Muscle of leg (tissue), 11 donors: ENCODE results near the gene MSH6. TPM values are rescaled to one million over a fixed set of nuclear protein-coding genes. Genes with fewer than 3 reads are reported as not detected.

ENCODE experiments used
- DNase-seq: peaks from one replicate; pipeline ENCODE4 v3.0.0; 2013
- H3K27ac ChIP-seq: one replicate; pipeline ENCODE4 v1.5.1; 2013; ENCODE audit warnings: mild to moderate bottlenecking, low read length, control low read depth
- H3K27me3 ChIP-seq: one replicate; pipeline ENCODE4 v1.6.1; 2013; ENCODE audit warnings: low read length; ENCODE audit not compliant: control insufficient read depth, insufficient read depth
- H3K36me3 ChIP-seq: one replicate; pipeline ENCODE4 v1.6.1; 2013; ENCODE audit warnings: low read length; ENCODE audit not compliant: control insufficient read depth, insufficient read depth
- H3K4me1 ChIP-seq: one replicate; pipeline ENCODE4 v1.6.1; 2013; ENCODE audit warnings: low read length; ENCODE audit not compliant: control insufficient read depth, insufficient read depth
- H3K4me3 ChIP-seq: one replicate; pipeline ENCODE4 v1.5.1; 2013; ENCODE audit warnings: low read length, control low read depth
- H3K9me3 ChIP-seq: replicated peaks from 2 replicates; pipeline ENCODE4 v1.6.1; 2013; ENCODE audit warnings: low read depth, low read length; ENCODE audit not compliant: control insufficient read depth
- WGBS: methylation state at CpG from one replicate; pipeline ENCODE4 v1.1.5; 2013; ENCODE audit warnings: missing lambda C conversion rate; ENCODE audit not compliant: insufficient coverage; 5-methylcytosine and 5-hydroxymethylcytosine counted together
- polyA plus RNA-seq, 8 donors: library from polyadenylated mRNA; unstranded; fragments of 120-200 nt; gene quantifications; one replicate each; pipeline versions ENCODE4 v1.2.1 to v1.2.3, GENCODE V29; 2013; ENCODE audit warnings: inconsistent platforms in 1 of 8, low replicate concordance in 1 of 8; ENCODE audit not compliant: insufficient read length in 8 of 8, insufficient read depth in 1 of 8
- total RNA-seq: library from RNA; stranded (reverse); fragments of 120-200 nt; gene quantifications from one replicate; pipeline ENCODE4 v1.2.4, GENCODE V29; 2013

The MSH6 gene
- total and polyA plus RNA-seq, 9 donors, result 28.1 to 53.9 (median 43.9) TPM

DNA sequence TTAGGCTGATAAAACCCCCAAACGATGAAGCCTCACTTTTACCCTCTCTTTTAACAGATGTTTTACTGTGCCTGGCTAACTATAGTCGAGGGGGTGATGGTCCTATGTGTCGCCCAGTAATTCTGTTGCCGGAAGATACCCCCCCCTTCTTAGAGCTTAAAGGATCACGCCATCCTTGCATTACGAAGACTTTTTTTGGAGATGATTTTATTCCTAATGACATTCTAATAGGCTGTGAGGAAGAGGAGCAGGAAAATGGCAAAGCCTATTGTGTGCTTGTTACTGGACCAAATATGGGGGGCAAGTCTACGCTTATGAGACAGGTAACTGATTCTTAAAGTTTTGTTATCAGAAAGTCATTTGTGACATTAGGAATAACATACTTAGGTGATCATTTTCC, 20.4 kb downstream of the MSH6 start:
- 95% methylated on average over 4 of the region's 7 CpGs for WGBS
- no peak overlapping the region for H3K4me3 ChIP-seq
- H3K36me3 ChIP-seq, result peaks cover 73% of the 10 kb centered on the region
- H3K27me3 ChIP-seq, result no peaks in the 10 kb centered on the region
- no peak overlapping the region for H3K27ac ChIP-seq
- no peaks in the 10 kb centered on the region for H3K4me1 ChIP-seq
- H3K9me3 ChIP-seq, result peaks cover 7% of the 10 kb centered on the region
- no peak for DNase-seq

DNA sequence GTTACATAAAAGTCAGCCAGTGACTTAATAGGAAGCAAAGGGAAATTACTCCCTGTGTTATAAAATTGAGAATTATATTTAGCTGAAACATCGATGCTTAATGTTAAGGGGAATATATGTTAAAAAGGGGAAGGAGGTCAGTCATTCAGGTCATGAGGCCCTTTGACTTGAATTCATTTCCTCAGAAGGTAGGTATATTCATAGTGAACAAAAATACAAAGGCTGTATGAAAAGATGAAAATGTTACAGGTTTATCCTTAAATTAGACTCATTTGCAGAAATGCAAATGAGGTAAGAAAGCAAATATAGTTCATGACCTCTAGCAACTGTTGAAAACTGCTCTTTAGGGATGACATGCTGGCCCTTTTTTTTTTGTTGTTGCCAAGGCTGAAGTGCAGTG, 20.8 kb downstream of the MSH6 start:
- no peak overlapping the region for H3K27ac ChIP-seq
- H3K27me3 ChIP-seq, result no peaks in the 10 kb centered on the region
- no peak overlapping the region for H3K4me3 ChIP-seq
- peaks cover 7% of the 10 kb centered on the region for H3K9me3 ChIP-seq
- no CpG with 5 or more reads among the region's 1 CpG for WGBS
- no peaks in the 10 kb centered on the region for H3K4me1 ChIP-seq
- no peak for DNase-seq
- H3K36me3 ChIP-seq, result peaks cover 74% of the 10 kb centered on the region

GRCh38 chr2:47805850-47806249, 22.9 kb downstream of the MSH6 start:
- Histone ChIP-seq H3K9me3 (peaks cover 7% of the 10 kb centered on the region), H3K36me3 (peaks cover 56% of the 10 kb centered on the region), H3K4me1 (no peaks in the 10 kb centered on the region), H3K27ac (no peak overlapping the region), H3K4me3 (no peak overlapping the region), H3K27me3 (no peaks in the 10 kb centered on the region)
- WGBS, result no CpG with 5 or more reads among the region's 6 CpGs
- DNase-seq, result no peak

DNA sequence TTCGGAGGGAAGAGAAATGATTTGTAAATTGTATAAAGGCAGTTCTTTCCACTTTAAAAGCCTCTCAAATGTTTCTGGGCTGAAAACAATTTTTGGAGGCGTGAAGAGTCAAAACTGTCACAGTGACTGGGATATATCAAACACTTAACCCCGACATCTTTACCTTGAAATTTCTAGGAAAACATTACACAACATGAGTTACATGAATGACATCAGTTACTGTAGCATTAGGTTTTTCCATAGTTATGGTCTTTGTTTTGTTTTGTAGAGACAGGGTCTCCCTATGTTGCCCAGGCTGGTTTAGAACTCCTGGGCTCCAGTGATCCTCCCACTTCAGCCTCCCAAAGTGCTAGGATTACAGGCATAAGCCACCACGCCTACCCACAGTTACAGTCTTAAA, 25.7 kb downstream of the MSH6 start:
- no peak overlapping the region for H3K4me3 ChIP-seq
- H3K4me1 ChIP-seq, result no peaks in the 10 kb centered on the region
- peaks cover under 1% of the 10 kb centered on the region for H3K9me3 ChIP-seq
- no peaks in the 10 kb centered on the region for H3K27me3 ChIP-seq
- H3K27ac ChIP-seq, result no peak overlapping the region
- no peak for DNase-seq
- peaks cover 47% of the 10 kb centered on the region for H3K36me3 ChIP-seq
- whole genome bisulfite sequencing, result no CpG with 5 or more reads among the region's 4 CpGs

DNA sequence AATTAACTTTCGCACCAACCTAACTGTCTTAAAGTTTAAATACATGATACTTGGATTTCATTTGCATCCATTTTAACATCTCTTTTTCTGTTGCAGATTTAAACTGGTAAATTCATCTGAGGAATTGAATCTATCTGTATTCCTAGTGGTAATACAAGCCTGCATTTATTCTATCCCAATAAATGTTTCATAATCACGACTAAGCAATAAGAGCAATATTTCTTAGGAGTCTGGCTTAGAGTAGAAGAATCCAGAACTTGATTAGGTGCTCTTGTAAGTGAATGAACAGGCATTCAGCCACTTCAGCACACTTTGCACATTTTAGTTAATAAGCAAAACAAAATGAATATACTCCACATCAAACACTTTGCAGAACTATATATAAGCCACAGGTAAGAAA, 27.0 kb downstream of the MSH6 start:
- H3K27ac ChIP-seq, result no peak overlapping the region
- no peaks in the 10 kb centered on the region for H3K9me3 ChIP-seq
- H3K4me3 ChIP-seq, result no peak overlapping the region
- DNase-seq, result no peak
- H3K36me3 ChIP-seq, result peaks cover 35% of the 10 kb centered on the region
- no peaks in the 10 kb centered on the region for H3K4me1 ChIP-seq
- WGBS, result no CpG with 5 or more reads among the region's 2 CpGs
- no peaks in the 10 kb centered on the region for H3K27me3 ChIP-seq

DNA sequence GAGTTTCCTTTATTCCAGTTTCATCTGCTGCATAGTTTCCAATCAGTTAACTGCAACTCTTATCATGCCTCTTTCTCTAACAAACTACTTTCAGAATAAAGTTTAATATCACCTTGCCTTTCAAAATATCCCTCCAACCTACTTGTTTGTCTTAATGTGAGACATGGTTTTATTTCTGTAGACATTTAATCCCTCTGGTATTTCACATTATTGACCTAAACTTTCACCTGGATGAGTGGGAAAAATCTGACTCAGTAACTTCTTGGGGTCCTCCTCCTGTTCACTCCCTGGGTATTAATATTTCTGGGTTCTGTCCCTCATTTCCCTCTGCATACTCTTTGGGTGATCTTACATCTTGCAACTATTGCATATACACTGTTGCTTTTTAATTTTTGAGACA, 27.9 kb downstream of the MSH6 start:
- peaks cover 37% of the 10 kb centered on the region for H3K36me3 ChIP-seq
- DNase-seq, result no peak
- no peak overlapping the region for H3K27ac ChIP-seq
- no peak overlapping the region for H3K4me3 ChIP-seq
- H3K9me3 ChIP-seq, result no peaks in the 10 kb centered on the region
- H3K4me1 ChIP-seq, result no peaks in the 10 kb centered on the region
- no peaks in the 10 kb centered on the region for H3K27me3 ChIP-seq

GRCh38 chr2:47811668-47812067, 28.7 kb downstream of the MSH6 start:
- DNase-seq, result no peak
- Histone ChIP-seq H3K4me1 (no peaks in the 10 kb centered on the region), H3K27ac (no peak overlapping the region), H3K4me3 (no peak overlapping the region), H3K9me3 (no peaks in the 10 kb centered on the region), H3K36me3 (peaks cover 40% of the 10 kb centered on the region), H3K27me3 (no peaks in the 10 kb centered on the region)
- 44% methylated on average over 1 of the region's 1 CpG for WGBS

GRCh38 chr2:47815764-47816163, 32.8 kb downstream of the MSH6 start:
- Histone ChIP-seq H3K36me3 (peaks cover 49% of the 10 kb centered on the region), H3K27ac (no peak overlapping the region), H3K27me3 (no peaks in the 10 kb centered on the region), H3K4me1 (no peaks in the 10 kb centered on the region), H3K4me3 (no peak overlapping the region), H3K9me3 (no peaks in the 10 kb centered on the region)
- DNase-seq, result no peak
- WGBS, result 98% methylated on average over 10 of the region's 10 CpGs

DNA sequence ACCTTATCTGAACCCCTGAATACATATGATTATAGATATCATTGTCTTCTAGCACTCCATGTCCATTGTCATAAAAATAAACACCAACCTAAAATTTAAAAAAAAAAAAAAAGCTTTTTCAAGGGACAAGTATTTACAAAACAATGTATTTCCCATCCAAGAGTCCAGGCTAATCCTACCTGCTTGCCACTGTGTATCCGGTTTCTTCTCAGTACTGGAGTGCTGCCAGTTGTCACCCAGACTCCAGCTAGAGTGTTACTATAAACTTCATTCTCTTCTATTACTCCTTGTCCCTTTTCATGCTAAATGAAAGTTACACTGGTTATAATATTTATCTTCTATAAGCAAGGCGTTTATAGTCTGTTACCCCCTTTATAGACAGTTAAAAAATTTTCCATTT, 35.8 kb downstream of the MSH6 start:
- WGBS, result 80% methylated on average over 1 of the region's 2 CpGs
- no peaks in the 10 kb centered on the region for H3K9me3 ChIP-seq
- H3K27ac ChIP-seq, result no peak overlapping the region
- H3K36me3 ChIP-seq, result peaks cover 43% of the 10 kb centered on the region
- no peak for DNase-seq
- no peaks in the 10 kb centered on the region for H3K4me1 ChIP-seq
- H3K27me3 ChIP-seq, result no peaks in the 10 kb centered on the region
- no peak overlapping the region for H3K4me3 ChIP-seq

DNA sequence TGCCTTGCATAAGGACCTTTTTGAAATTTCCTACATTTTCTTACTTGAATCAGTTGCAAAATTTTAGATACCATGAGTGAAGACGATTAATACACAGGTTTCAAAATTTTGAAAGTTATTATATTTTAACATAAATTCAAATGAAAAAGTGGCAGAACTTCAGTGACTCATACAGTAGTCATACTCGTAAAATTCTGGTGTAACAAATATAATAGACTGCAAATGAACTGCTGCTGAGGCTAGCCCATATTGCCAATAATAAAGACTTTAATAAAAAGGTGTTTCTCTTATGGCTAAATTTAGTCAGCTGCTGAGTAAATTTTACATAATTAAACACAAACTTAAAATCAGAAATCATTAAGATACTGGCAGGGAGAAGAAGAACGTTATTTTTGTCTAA, 36.9 kb downstream of the MSH6 start:
- WGBS, result no CpG with 5 or more reads among the region's 3 CpGs
- peaks cover 48% of the 10 kb centered on the region for H3K36me3 ChIP-seq
- no peak overlapping the region for H3K27ac ChIP-seq
- H3K4me3 ChIP-seq, result no peak overlapping the region
- no peaks in the 10 kb centered on the region for H3K4me1 ChIP-seq
- H3K9me3 ChIP-seq, result no peaks in the 10 kb centered on the region
- no peak for DNase-seq
- H3K27me3 ChIP-seq, result no peaks in the 10 kb centered on the region

- H3K4me1 ChIP-seq, result no peaks in the 10 kb centered on the region
- H3K36me3 ChIP-seq, result peaks cover 26% of the 10 kb centered on the region
- H3K9me3 ChIP-seq, result no peaks in the 10 kb centered on the region
- DNase-seq, result no peak
- no peak overlapping the region for H3K27ac ChIP-seq
- no peak overlapping the region for H3K4me3 ChIP-seq
- H3K27me3 ChIP-seq, result no peaks in the 10 kb centered on the region
Observed at GRCh38 chr2:47822518-47822917, 39.6 kb downstream of the MSH6 start.
